GM20000 (cell line): ENCODE results near the gene HHIPL1.
"Not testable (repeated sequence)": the region's sequence is repeated elsewhere in the genome, so short reads cannot be mapped to it uniquely, and the experiment has no call there.

Experiments
- DNase-seq: peaks from one replicate; pipeline ENCODE4 v3.0.0; 2012; ENCODE audit warnings: low spot score
- CTCF ChIP-seq: IDR thresholded peaks from 2 replicates; pipeline ENCODE4 v1.5.1; 2012; ENCODE audit warnings: mild to moderate bottlenecking, control low read depth; ENCODE audit errors: extremely low read depth, missing control alignments

Gene HHIPL1

GRCh38 chr14:99637624-99638023 is 7.3 kb upstream of the HHIPL1 start:
- no peak for TF ChIP-seq CTCF
- no peak for DNase-seq

GRCh38 chr14:99642771-99643170 is 2.2 kb upstream of the HHIPL1 start:
- DNase-seq, result not testable (repeated sequence)

GRCh38 chr14:99643343-99643742 is 1.6 kb upstream of the HHIPL1 start:
- DNase-seq, result no peak
- no peak for TF ChIP-seq CTCF

- TF ChIP-seq CTCF, result no peak
- DNase-seq, result no peak
Observed at GRCh38 chr14:99644035-99644587, 818 bp upstream of the HHIPL1 start.

- no peak for DNase-seq
- TF ChIP-seq CTCF, result no peak
Observed at GRCh38 chr14:99645545-99646505, 896 bp downstream of the HHIPL1 start.

- no peak for DNase-seq
- no peak for TF ChIP-seq CTCF
Observed at GRCh38 chr14:99647411-99647810, 2.5 kb downstream of the HHIPL1 start.

- no peak for DNase-seq
- no peak for TF ChIP-seq CTCF
Observed at GRCh38 chr14:99648027-99648784, 3.3 kb downstream of the HHIPL1 start.
